BLaER1 treated with 17β-estradiol and CSF1 and Interleukin-3, amounts not matched to agents 10 nM and 100 nM (cell line): Measurements from ENCODE around the gene FSTL4.

ENCODE experiments used
- H3K27ac ChIP-seq, 11 experiments: shearing (Covaris generic); formaldehyde crosslinking; 2 replicates each; pipeline ENCODE4 v1.8.1; 2022
- H3K27me3 ChIP-seq, 11 experiments: shearing (Covaris generic); formaldehyde crosslinking; 2 replicates each; pipeline ENCODE4 v1.8.1; 2022
- H3K36me3 ChIP-seq, 11 experiments: shearing (Covaris generic); formaldehyde crosslinking; 2 replicates each; pipeline ENCODE4 v1.8.1; 2022
- H3K4me1 ChIP-seq, 10 experiments: shearing (Covaris generic); formaldehyde crosslinking; 2 replicates each; pipeline ENCODE4 v1.8.1; 2022
- H3K4me2 ChIP-seq, 11 experiments: shearing (Covaris generic); formaldehyde crosslinking; 2 replicates each; pipeline ENCODE4 v1.8.1; 2022
- H3K4me3 ChIP-seq, 10 experiments: shearing (Covaris generic); formaldehyde crosslinking; 2 replicates each; pipeline ENCODE4 v1.8.1; 2022
- H3K9ac ChIP-seq, 11 experiments: shearing (Covaris generic); formaldehyde crosslinking; 2 replicates each; pipeline ENCODE4 v1.8.1; 2022
- H3K9me3 ChIP-seq, 11 experiments: shearing (Covaris generic); formaldehyde crosslinking; replicated peaks in 1 of 11; 2 replicates each; pipeline ENCODE4 v1.8.1; 2022
- H4K20me1 ChIP-seq, 11 experiments: shearing (Covaris generic); formaldehyde crosslinking; 2 replicates each; pipeline ENCODE4 v1.8.1; 2022
- Cebpa-rat ChIP-seq, 11 experiments: shearing (Covaris generic); IDR thresholded peaks; 2 replicates each; pipeline ENCODE4 v1.8.1; 2022

The FSTL4 gene

GRCh38 chr5:133334796-133335639 is 277.3 kb downstream of the FSTL4 start:
- H3K27me3 ChIP-seq: no peaks in the 10 kb centered on the region
- H3K4me3 ChIP-seq: no peak overlapping the region
- H3K9ac ChIP-seq: no peak overlapping the region
- no peaks in the 10 kb centered on the region; a peak in 2 of 22 replicates for H4K20me1 ChIP-seq
- no peaks in the 10 kb centered on the region for H3K36me3 ChIP-seq
- H3K4me1 ChIP-seq: peaks cover 0 to 11% (median 9%) of the 10 kb centered on the region in 10 experiments; a peak in 11 of 20 replicates
- no peak for TF ChIP-seq Cebpa-rat (IDR thresholded peaks at IDR 0.05)
- no peaks in the 10 kb centered on the region for H3K9me3 ChIP-seq
- no peak overlapping the region for H3K4me2 ChIP-seq
- H3K27ac ChIP-seq: no peak overlapping the region

- no peaks in the 10 kb centered on the region for H3K36me3 ChIP-seq
- TF ChIP-seq Cebpa-rat (IDR thresholded peaks at IDR 0.05): no peak
- no peaks in the 10 kb centered on the region; a peak in 2 of 22 replicates for H4K20me1 ChIP-seq
- H3K9me3 ChIP-seq: no peaks in the 10 kb centered on the region
- no peak overlapping the region for H3K4me3 ChIP-seq
- H3K4me2 ChIP-seq: no peak overlapping the region
- peaks cover 0 to 11% (median 8%) of the 10 kb centered on the region in 10 experiments; a peak in 11 of 20 replicates for H3K4me1 ChIP-seq
- H3K9ac ChIP-seq: no peak overlapping the region
- no peak overlapping the region for H3K27ac ChIP-seq
- H3K27me3 ChIP-seq: no peaks in the 10 kb centered on the region
Observed at GRCh38 chr5:133333326-133334150, 278.8 kb downstream of the FSTL4 start.

GRCh38 chr5:133332439-133333024 is 279.8 kb downstream of the FSTL4 start:
- no peak overlapping the region for H3K4me3 ChIP-seq
- no peak overlapping the region for H3K4me2 ChIP-seq
- H3K9me3 ChIP-seq: no peaks in the 10 kb centered on the region
- H3K27ac ChIP-seq: no peak overlapping the region
- peaks cover 0 to 11% (median 8%) of the 10 kb centered on the region in 10 experiments; a peak in 11 of 20 replicates for H3K4me1 ChIP-seq
- H3K36me3 ChIP-seq: no peaks in the 10 kb centered on the region
- H4K20me1 ChIP-seq: no peaks in the 10 kb centered on the region; a peak in 2 of 22 replicates
- H3K27me3 ChIP-seq: no peaks in the 10 kb centered on the region
- TF ChIP-seq Cebpa-rat (IDR thresholded peaks at IDR 0.05): no peak
- no peak overlapping the region for H3K9ac ChIP-seq

- TF ChIP-seq Cebpa-rat (IDR thresholded peaks at IDR 0.05): no peak
- H3K9ac ChIP-seq: no peak overlapping the region
- H3K27ac ChIP-seq: no peak overlapping the region
- no peaks in the 10 kb centered on the region for H3K9me3 ChIP-seq
- peaks cover 0 to 11% (median 8%) of the 10 kb centered on the region in 10 experiments; a peak in 11 of 20 replicates for H3K4me1 ChIP-seq
- H3K4me3 ChIP-seq: no peak overlapping the region
- H4K20me1 ChIP-seq: no peaks in the 10 kb centered on the region; a peak in 2 of 22 replicates
- no peaks in the 10 kb centered on the region for H3K27me3 ChIP-seq
- no peak overlapping the region for H3K4me2 ChIP-seq
- H3K36me3 ChIP-seq: no peaks in the 10 kb centered on the region
Observed at GRCh38 chr5:133331941-133332340, 280.4 kb downstream of the FSTL4 start.

GRCh38 chr5:133330956-133331355 is 281.4 kb downstream of the FSTL4 start:
- Histone ChIP-seq H3K27me3 (no peaks in the 10 kb centered on the region), H3K4me3 (no peak overlapping the region), H3K4me2 (no peak overlapping the region), H4K20me1 (no peaks in the 10 kb centered on the region; a peak in 2 of 22 replicates), H3K9ac (no peak overlapping the region), H3K9me3 (no peaks in the 10 kb centered on the region), H3K27ac (no peak overlapping the region), H3K36me3 (no peaks in the 10 kb centered on the region), H3K4me1 (peaks cover 0 to 2% (median under 1%) of the 10 kb centered on the region in 10 experiments; a peak in 6 of 20 replicates)
- TF ChIP-seq Cebpa-rat (IDR thresholded peaks at IDR 0.05): no peak

GRCh38 chr5:133328800-133329199 is 283.5 kb downstream of the FSTL4 start:
- H3K4me2 ChIP-seq: no peak overlapping the region

GRCh38 chr5:133327946-133328401 is 284.4 kb downstream of the FSTL4 start:
- Histone ChIP-seq H3K4me2 (no peak overlapping the region), H3K9ac (no peak overlapping the region), H4K20me1 (no peaks in the 10 kb centered on the region; a peak in 1 of 22 replicates), H3K36me3 (no peaks in the 10 kb centered on the region), H3K27ac (no peak overlapping the region), H3K4me3 (no peak overlapping the region), H3K4me1 (no peaks in the 10 kb centered on the region), H3K27me3 (no peaks in the 10 kb centered on the region), H3K9me3 (no peaks in the 10 kb centered on the region)
- TF ChIP-seq Cebpa-rat (IDR thresholded peaks at IDR 0.05): no peak

More at GRCh38 chr5:133328800-133329199, 283.5 kb downstream of the FSTL4 start:
- no peaks in the 10 kb centered on the region for H3K27me3 ChIP-seq
- no peak overlapping the region for H3K9ac ChIP-seq
- no peaks in the 10 kb centered on the region for H3K36me3 ChIP-seq
- no peaks in the 10 kb centered on the region for H3K4me1 ChIP-seq
- no peak for TF ChIP-seq Cebpa-rat (IDR thresholded peaks at IDR 0.05)
- no peak overlapping the region for H3K4me3 ChIP-seq
- no peaks in the 10 kb centered on the region; a peak in 1 of 22 replicates for H4K20me1 ChIP-seq
- no peak overlapping the region for H3K27ac ChIP-seq
- H3K9me3 ChIP-seq: no peaks in the 10 kb centered on the region

GRCh38 chr5:133326361-133326760 is 286.0 kb downstream of the FSTL4 start:
- peaks cover 0 to 11% (median 4%) of the 10 kb centered on the region in 10 experiments; a peak in 8 of 20 replicates for H3K4me1 ChIP-seq
- no peak for TF ChIP-seq Cebpa-rat (IDR thresholded peaks at IDR 0.05)
- no peak overlapping the region for H3K4me3 ChIP-seq
- no peak overlapping the region for H3K4me2 ChIP-seq
- no peaks in the 10 kb centered on the region; a peak in 1 of 22 replicates for H4K20me1 ChIP-seq
- no peak overlapping the region for H3K27ac ChIP-seq
- no peak overlapping the region for H3K9ac ChIP-seq
- H3K36me3 ChIP-seq: no peaks in the 10 kb centered on the region
- no peaks in the 10 kb centered on the region for H3K27me3 ChIP-seq
- H3K9me3 ChIP-seq: no peaks in the 10 kb centered on the region

GRCh38 chr5:133325864-133326263 is 286.5 kb downstream of the FSTL4 start:
- Histone ChIP-seq H3K27me3 (no peaks in the 10 kb centered on the region), H3K4me1 (peaks cover 0 to 11% (median 4%) of the 10 kb centered on the region in 10 experiments; a peak in 8 of 20 replicates), H3K9ac (no peak overlapping the region), H3K36me3 (no peaks in the 10 kb centered on the region), H4K20me1 (no peaks in the 10 kb centered on the region; a peak in 1 of 22 replicates), H3K4me3 (no peak overlapping the region), H3K4me2 (no peak overlapping the region), H3K9me3 (no peaks in the 10 kb centered on the region), H3K27ac (no peak overlapping the region)
- no peak for TF ChIP-seq Cebpa-rat (IDR thresholded peaks at IDR 0.05)
